Endothelial cell of umbilical vein (primary cell): ENCODE data around the gene PDGFB.

Experiments
- EZH2 ChIP-seq: IDR thresholded peaks from 2 replicates; pipeline ENCODE4 v1.6.1; 2012; ENCODE audit warnings: borderline replicate concordance, low read depth, mild to moderate bottlenecking, moderate library complexity, low read length, inconsistent platforms; ENCODE audit not compliant: severe bottlenecking
- JUN ChIP-seq: IDR thresholded peaks from 2 replicates; pipeline ENCODE4 v1.6.1; 2011; ENCODE audit warnings: borderline replicate concordance, low read depth; ENCODE audit not compliant: insufficient read length, insufficient read depth
- POLR2AphosphoS5 ChIP-seq: IDR thresholded peaks from 2 replicates; pipeline ENCODE4 v1.6.1; 2012; ENCODE audit warnings: low read depth, mild to moderate bottlenecking, control low read depth, low read length, moderate library complexity; ENCODE audit not compliant: insufficient read depth
- TF ChIP-seq, protein P1 (sequence below), 2 donors: IDR thresholded peaks; 1 replicate in 1 of 2; 2 replicates in 1 of 2; pipeline ENCODE4 v1.5.1; 2011; ENCODE audit warnings: low read length in 2 of 2, mild to moderate bottlenecking in 2 of 2, moderate library complexity in 2 of 2, control low read depth in 1 of 2, inconsistent platforms in 1 of 2, low read depth in 1 of 2; ENCODE audit not compliant: insufficient read depth in 1 of 2; ENCODE audit errors: extremely low read depth in 1 of 2
- TF ChIP-seq, protein P2 (sequence below): IDR thresholded peaks from 2 replicates; pipeline ENCODE4 v1.6.1; 2011; ENCODE audit not compliant: insufficient read depth, insufficient read length

DNA sequence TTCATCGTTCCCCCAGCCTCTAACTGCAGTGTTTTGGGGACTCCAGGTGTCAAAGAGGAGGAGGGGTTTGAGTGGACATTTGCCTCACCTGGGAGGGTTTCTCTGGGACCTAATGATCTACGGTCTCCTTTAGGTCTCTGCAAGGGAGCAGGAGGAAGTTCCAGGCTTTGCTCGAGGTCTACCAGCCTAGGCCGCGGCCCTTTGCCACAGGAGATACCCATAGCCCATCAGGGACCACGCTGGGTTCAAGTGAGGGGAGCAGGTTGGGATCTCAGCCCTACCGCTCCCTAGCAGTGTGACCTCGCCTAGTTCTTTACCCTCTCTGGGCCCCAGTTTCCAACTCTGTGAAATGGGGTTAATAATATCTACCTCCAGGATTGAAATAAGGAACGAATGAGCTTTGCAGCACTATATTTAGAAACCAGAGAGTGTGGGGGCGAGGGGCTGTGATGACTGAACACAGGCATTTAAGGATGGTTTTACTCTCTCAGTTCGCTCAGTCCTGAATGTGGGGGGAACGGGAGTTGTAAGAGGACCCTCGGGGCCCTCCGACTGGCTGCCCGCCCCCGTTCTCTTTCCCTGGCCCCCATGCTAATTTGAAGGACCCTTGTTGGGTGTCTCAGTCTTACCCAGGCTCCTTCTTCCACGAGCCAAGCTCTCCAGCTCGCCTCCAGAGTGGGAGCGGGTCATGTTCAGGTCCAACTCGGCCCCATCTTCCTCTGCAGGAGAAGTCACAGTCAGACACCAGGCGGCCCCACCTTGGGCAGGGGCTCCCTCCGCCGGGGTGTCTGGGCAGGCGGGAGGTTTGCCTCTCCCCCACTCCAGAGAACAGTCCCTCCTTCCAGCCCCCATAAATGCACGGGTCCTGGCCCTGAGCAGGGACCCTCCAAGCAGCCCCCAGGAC, 11.7 kb downstream of the PDGFB start:
- TF ChIP-seq, protein P1, sequence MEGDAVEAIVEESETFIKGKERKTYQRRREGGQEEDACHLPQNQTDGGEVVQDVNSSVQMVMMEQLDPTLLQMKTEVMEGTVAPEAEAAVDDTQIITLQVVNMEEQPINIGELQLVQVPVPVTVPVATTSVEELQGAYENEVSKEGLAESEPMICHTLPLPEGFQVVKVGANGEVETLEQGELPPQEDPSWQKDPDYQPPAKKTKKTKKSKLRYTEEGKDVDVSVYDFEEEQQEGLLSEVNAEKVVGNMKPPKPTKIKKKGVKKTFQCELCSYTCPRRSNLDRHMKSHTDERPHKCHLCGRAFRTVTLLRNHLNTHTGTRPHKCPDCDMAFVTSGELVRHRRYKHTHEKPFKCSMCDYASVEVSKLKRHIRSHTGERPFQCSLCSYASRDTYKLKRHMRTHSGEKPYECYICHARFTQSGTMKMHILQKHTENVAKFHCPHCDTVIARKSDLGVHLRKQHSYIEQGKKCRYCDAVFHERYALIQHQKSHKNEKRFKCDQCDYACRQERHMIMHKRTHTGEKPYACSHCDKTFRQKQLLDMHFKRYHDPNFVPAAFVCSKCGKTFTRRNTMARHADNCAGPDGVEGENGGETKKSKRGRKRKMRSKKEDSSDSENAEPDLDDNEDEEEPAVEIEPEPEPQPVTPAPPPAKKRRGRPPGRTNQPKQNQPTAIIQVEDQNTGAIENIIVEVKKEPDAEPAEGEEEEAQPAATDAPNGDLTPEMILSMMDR (IDR thresholded peaks at IDR 0.05; ENCODE audit: extremely low read depth in 1 of 2, insufficient read depth in 1 of 2, low read depth in 1 of 2, low read length in 2 of 2), result no peak
- TF ChIP-seq EZH2, result no peak
- TF ChIP-seq JUN, result no peak
- TF ChIP-seq, protein P2, sequence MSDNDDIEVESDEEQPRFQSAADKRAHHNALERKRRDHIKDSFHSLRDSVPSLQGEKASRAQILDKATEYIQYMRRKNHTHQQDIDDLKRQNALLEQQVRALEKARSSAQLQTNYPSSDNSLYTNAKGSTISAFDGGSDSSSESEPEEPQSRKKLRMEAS, result no peak
- TF ChIP-seq POLR2AphosphoS5, result no peak
